ENCODE data around the gene ICAM4.
"Not testable (repeated sequence)": the region's sequence is repeated elsewhere in the genome, so short reads cannot be mapped to it uniquely, and the experiment has no call there.

The ICAM4 gene

GRCh38 chr19:10268071-10268470 lies 18.7 kb upstream of the ICAM4 start:
- DNase-seq (ENCODE audit: extremely low read depth in 1 of 2, low read depth in 1 of 2) = no peak

- DNase-seq (ENCODE audit: extremely low read depth in 1 of 2, low read depth in 1 of 2) = peak; percentile 65 to 81
These were observed 17.2 kb upstream of the ICAM4 start for GRCh38 chr19:10269333-10270179.

- peak in 1 of 2 donors; percentile 56 for DNase-seq (ENCODE audit: extremely low read depth in 1 of 2, low read depth in 1 of 2)
These were observed 16.6 kb upstream of the ICAM4 start for GRCh38 chr19:10270180-10270615.

GRCh38 chr19:10270616-10271394 lies 15.9 kb upstream of the ICAM4 start, which contains the start of gene ICAM1:
TSS of gene ICAM1 (plus strand) at chr19:10271120. CDS start at chr19:10271160, 40 bp downstream.
- DNase-seq (ENCODE audit: extremely low read depth in 1 of 2, low read depth in 1 of 2) = peak; percentile 26 to 52

GRCh38 chr19:10271543-10272086 lies 15.1 kb upstream of the ICAM4 start:
- DNase-seq (ENCODE audit: extremely low read depth in 1 of 2, low read depth in 1 of 2) = no peak

GRCh38 chr19:10274589-10274988 lies 12.2 kb upstream of the ICAM4 start:
- no peak for DNase-seq (ENCODE audit: extremely low read depth in 1 of 2, low read depth in 1 of 2)

GRCh38 chr19:10277795-10278589 lies 8.8 kb upstream of the ICAM4 start:
- DNase-seq (ENCODE audit: extremely low read depth in 1 of 2, low read depth in 1 of 2) = no peak

- DNase-seq (ENCODE audit: extremely low read depth in 1 of 2, low read depth in 1 of 2) = no peak
These were observed 7.8 kb upstream of the ICAM4 start for GRCh38 chr19:10278935-10279334.

GRCh38 chr19:10279737-10280442 lies 6.9 kb upstream of the ICAM4 start:
- no peak for DNase-seq (ENCODE audit: extremely low read depth in 1 of 2, low read depth in 1 of 2)

GRCh38 chr19:10282043-10282442 lies 4.7 kb upstream of the ICAM4 start:
- not testable (repeated sequence) for DNase-seq (ENCODE audit: extremely low read depth in 1 of 2, low read depth in 1 of 2)

- DNase-seq (ENCODE audit: extremely low read depth in 1 of 2, low read depth in 1 of 2) = no peak
These were observed 3.3 kb upstream of the ICAM4 start for GRCh38 chr19:10283301-10284064.

GRCh38 chr19:10284065-10284959 lies 2.4 kb upstream of the ICAM4 start:
- DNase-seq (ENCODE audit: extremely low read depth in 1 of 2, low read depth in 1 of 2) = no peak

- DNase-seq (ENCODE audit: extremely low read depth in 1 of 2, low read depth in 1 of 2) = no peak
These were observed 1.8 kb upstream of the ICAM4 start for GRCh38 chr19:10284960-10285278.

GRCh38 chr19:10285393-10285792 lies 1.4 kb upstream of the ICAM4 start:
- DNase-seq (ENCODE audit: extremely low read depth in 1 of 2, low read depth in 1 of 2) = no peak

- no peak for DNase-seq (ENCODE audit: extremely low read depth in 1 of 2, low read depth in 1 of 2)
These were observed 2.0 kb downstream of the ICAM4 start for GRCh38 chr19:10288662-10289166.

GRCh38 chr19:10289167-10289835 lies 2.5 kb downstream of the ICAM4 start:
- no peak for DNase-seq (ENCODE audit: extremely low read depth in 1 of 2, low read depth in 1 of 2)

GRCh38 chr19:10289836-10290356 lies 3.1 kb downstream of the ICAM4 start, which contains the start of gene ICAM5:
TSS of gene ICAM5 (plus strand) at chr19:10289952. CDS start at chr19:10290044, 92 bp downstream.
- DNase-seq (ENCODE audit: extremely low read depth in 1 of 2, low read depth in 1 of 2) = no peak
